Activated CD8-positive, alpha-beta memory T cell treated with anti-CD3 and anti-CD28 coated beads for 24 hours (primary cell): ENCODE data around the gene SAMD4B.

Experiments used
- DNase-seq: peaks from one replicate; pipeline ENCODE4 v3.0.0-alpha.2; 2020

Gene SAMD4B

GRCh38 chr19:39410017-39410830 is 68.0 kb downstream of the SAMD4B start:
- DNase-seq: peak; percentile 83

GRCh38 chr19:39410831-39411080 is 68.5 kb downstream of the SAMD4B start:
- DNase-seq: no peak

- no peak for DNase-seq
These were observed 69.0 kb downstream of the SAMD4B start for GRCh38 chr19:39411081-39411831.

GRCh38 chr19:39411832-39412099 is 69.5 kb downstream of the SAMD4B start:
- DNase-seq: peak; percentile 94

GRCh38 chr19:39412100-39412866 is 70.1 kb downstream of the SAMD4B start, which contains the start of gene PLEKHG2:
TSS of gene PLEKHG2 (plus strand) at chr19:39412669. CDS start at chr19:39414087, 1,418 bp downstream.
- peak; percentile 100 for DNase-seq

DNA sequence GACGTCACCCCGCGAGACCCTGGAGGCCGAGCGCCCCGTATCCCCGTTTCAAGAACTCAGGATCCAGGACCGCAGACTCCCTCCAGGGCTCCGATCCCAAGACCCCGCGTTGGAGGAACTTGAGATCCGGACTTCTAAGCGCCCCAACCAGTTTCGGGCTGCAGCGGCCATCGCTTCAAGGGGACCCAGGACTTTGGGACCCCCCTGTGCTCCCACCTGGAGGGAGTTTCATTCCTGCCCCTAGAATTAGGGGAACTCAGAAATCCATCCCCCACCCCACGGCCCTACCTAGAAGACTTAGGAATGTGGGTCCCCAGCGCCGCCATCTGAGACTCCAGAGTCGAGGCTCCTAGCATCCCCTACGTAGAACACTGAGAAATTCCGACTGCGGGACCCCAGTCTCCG is 70.6 kb downstream of the SAMD4B start:
- no peak for DNase-seq

- no peak for DNase-seq
These were observed 71.2 kb downstream of the SAMD4B start for GRCh38 chr19:39413272-39413910.

GRCh38 chr19:39413911-39414608 is 71.8 kb downstream of the SAMD4B start:
- DNase-seq: no peak

- DNase-seq: no peak
These were observed 73.2 kb downstream of the SAMD4B start for GRCh38 chr19:39415111-39416046.

- no peak for DNase-seq
These were observed 74.2 kb downstream of the SAMD4B start for GRCh38 chr19:39416152-39417120.

- no peak for DNase-seq
These were observed 75.4 kb downstream of the SAMD4B start for GRCh38 chr19:39417463-39418181.

DNA sequence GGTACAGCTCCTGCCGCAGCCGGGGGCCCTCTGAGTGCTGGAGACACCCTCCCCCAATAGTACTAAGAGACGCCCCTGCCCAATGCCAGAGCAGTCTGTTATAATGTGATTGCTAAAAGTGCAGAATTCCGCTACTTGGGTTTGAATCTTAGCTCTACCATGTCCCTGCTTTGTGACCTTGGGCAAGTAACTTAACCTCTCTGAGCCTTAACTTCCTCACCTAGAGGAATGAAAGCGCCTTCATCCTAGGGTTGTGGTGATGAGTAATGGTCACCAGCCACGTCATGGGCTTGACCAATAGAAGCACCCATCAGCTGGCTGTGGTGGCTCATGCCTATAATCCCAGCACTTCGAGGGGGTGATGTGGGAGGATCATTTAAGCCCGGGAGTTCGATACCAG is 76.8 kb downstream of the SAMD4B start:
- no peak for DNase-seq

DNA sequence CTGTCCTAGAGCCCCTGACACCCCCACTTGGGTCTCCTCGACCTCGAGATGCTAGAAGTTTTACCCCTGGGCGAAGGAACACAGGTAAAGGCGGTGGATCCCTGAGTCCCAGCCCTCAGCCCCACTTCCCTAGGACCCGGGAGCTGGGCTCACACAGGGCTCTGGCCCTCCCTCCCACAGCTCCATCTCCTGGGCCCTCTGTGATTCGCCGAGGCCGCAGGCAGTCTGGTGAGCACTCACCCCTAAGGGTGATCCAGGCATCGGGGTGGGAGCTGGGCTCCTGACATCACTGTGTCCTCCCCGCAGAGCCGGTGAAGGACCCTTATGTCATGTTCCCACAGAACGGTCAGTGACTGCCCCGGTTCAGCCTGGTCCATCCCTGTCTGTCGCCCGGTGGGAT is 78.5 kb downstream of the SAMD4B start:
- DNase-seq: no peak

GRCh38 chr19:39422020-39422419 is 79.8 kb downstream of the SAMD4B start:
- no peak for DNase-seq

- no peak for DNase-seq
These were observed 81.3 kb downstream of the SAMD4B start for GRCh38 chr19:39423258-39424086.

DNA sequence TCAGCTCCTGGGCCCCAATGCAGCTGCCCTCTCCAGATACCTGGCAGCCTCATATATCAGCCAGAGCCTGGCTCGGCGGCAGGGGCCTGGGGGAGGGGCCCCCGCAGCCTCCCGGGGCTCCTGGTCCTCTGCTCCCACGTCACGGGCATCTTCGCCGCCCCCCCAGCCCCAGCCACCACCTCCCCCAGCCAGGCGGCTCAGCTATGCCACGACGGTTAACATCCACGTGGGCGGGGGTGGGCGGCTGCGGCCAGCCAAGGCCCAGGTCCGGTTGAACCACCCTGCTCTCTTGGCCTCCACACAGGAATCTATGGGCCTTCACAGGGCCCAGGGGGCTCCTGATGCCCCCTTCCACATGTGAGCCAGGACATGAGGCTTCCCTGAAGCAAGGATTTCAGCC is 82.7 kb downstream of the SAMD4B start:
- no peak for DNase-seq

GRCh38 chr19:39425744-39426143 is 83.5 kb downstream of the SAMD4B start:
- DNase-seq: no peak

GRCh38 chr19:39426170-39426569 is 83.9 kb downstream of the SAMD4B start:
- no peak for DNase-seq

DNA sequence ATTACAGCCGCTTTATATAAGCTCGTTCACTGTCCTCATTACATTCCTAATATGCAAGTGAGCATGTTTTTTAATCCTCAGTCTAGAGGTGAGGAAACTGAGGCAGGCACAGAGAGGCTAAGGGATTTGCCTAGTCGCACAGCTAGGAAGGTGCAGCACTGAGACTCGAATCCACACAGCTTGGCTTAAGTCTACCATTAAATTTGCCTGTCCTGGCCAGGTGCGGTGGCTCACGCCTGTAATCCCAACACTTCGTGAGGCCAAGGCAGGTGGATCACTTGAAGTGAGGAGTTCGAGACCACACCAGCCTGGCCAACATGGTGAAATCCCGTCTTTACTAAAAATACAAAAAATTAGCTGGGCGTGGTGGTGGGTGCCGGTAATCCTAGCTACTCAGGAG is 85.5 kb downstream of the SAMD4B start:
- DNase-seq: no peak
